HepG2 (cell line): Measurements from ENCODE around the gene DHRS4L2. TPM values are rescaled to one million over a fixed set of nuclear protein-coding genes. Genes with fewer than 3 reads are reported as not detected.

Experiments used
- IRF2 ChIP-seq: IDR thresholded peaks from 2 replicates; pipeline ENCODE4 v1.6.1; 2018; ENCODE audit warnings: missing genetic modification reagents, missing compliant biosample characterization
- KAT7 ChIP-seq: IDR thresholded peaks from 2 replicates; pipeline ENCODE4 v1.6.1; 2018; ENCODE audit warnings: borderline replicate concordance, missing compliant biosample characterization
- KDM4B ChIP-seq: sonication (generic); formaldehyde crosslinking; IDR thresholded peaks from 2 replicates; pipeline ENCODE4 v1.4.0; 2020; ENCODE audit warnings: missing genetic modification reagents
- KDM5A ChIP-seq: fragments of 200-600 bp; sonication (generic); IDR thresholded peaks from 2 replicates; pipeline ENCODE4 v1.7.0; 2018; ENCODE audit warnings: antibody characterized with exemption, mild to moderate bottlenecking, low read length, borderline replicate concordance
- KDM6A ChIP-seq: IDR thresholded peaks from 2 replicates; pipeline ENCODE4 v1.6.1; 2016; ENCODE audit warnings: low read depth
- PAF1 ChIP-seq: IDR thresholded peaks from 2 replicates; pipeline ENCODE4 v1.6.1; 2016; ENCODE audit warnings: missing genetic modification reagents, missing compliant biosample characterization
- POLR2AphosphoS5 ChIP-seq: IDR thresholded peaks from 2 replicates; pipeline ENCODE4 v1.6.1; 2012; ENCODE audit warnings: low read depth, low read length
- REL ChIP-seq: sonication (generic); formaldehyde crosslinking; conservative IDR thresholded peaks from 2 replicates; pipeline ENCODE4 v1.8.0; 2022; ENCODE audit warnings: mild to moderate bottlenecking, missing genetic modification reagents, moderate library complexity
- SNAI1 ChIP-seq: sonication (generic); formaldehyde crosslinking; IDR thresholded peaks from 2 replicates; pipeline ENCODE4 v1.5.0; 2020; ENCODE audit warnings: mild to moderate bottlenecking, missing genetic modification reagents, borderline replicate concordance
- SOX5 ChIP-seq: IDR thresholded peaks from 2 replicates; pipeline ENCODE4 v1.6.1; 2016; ENCODE audit warnings: borderline replicate concordance
- ZBTB21 ChIP-seq: sonication (generic); formaldehyde crosslinking; IDR thresholded peaks from 2 replicates; pipeline ENCODE4 v1.4.0; 2020; ENCODE audit warnings: missing genetic modification reagents
- ZNF224 ChIP-seq: sonication (generic); formaldehyde crosslinking; IDR thresholded peaks from 2 replicates; pipeline ENCODE4 v1.5.0; 2020; ENCODE audit warnings: mild to moderate bottlenecking, missing genetic modification reagents
- ZNF333 ChIP-seq: sonication (generic); formaldehyde crosslinking; IDR thresholded peaks from 2 replicates; pipeline ENCODE4 v1.4.0; 2020; ENCODE audit warnings: mild to moderate bottlenecking, missing genetic modification reagents, borderline replicate concordance
- polyA plus RNA-seq, 8 experiments: library from polyadenylated mRNA; depleted of rRNA in 3 of 8; stranded (reverse) in 7 of 8; unstranded in 1 of 8; fragments of >200 nt; fragmentation: Illumina TruSeq in 4 of 8; extraction: Trizol in 4 of 8; gene quantifications; 2 replicates each; pipeline versions ENCODE4 v1.2.1 to v1.2.3, GENCODE V29; 2011 to 2016; ENCODE audit warnings: low read depth in 4 of 8, missing spikeins in 1 of 8, mixed read lengths in 1 of 8; ENCODE audit not compliant: insufficient read depth in 1 of 8
- total RNA-seq, 5 experiments: library from RNA; depleted of rRNA; stranded (reverse); fragments of >200 nt; fragmentation: Illumina TruSeq; extraction: Trizol; gene quantifications; 2 replicates each; pipeline ENCODE4 v1.2.3, GENCODE V29; 2016; ENCODE audit warnings: low read depth in 1 of 5
- TF ChIP-seq, protein P1 (sequence below): sonication (generic); formaldehyde crosslinking; IDR thresholded peaks from 2 replicates; pipeline ENCODE4 v1.9.0; 2022; ENCODE audit warnings: low read depth, missing genetic modification reagents
- TF ChIP-seq, protein P2 (sequence below): sonication (generic); formaldehyde crosslinking; conservative IDR thresholded peaks from 2 replicates; pipeline ENCODE4 v1.4.0; 2020; ENCODE audit warnings: missing genetic modification reagents
- TF ChIP-seq, protein P3 (sequence below): sonication (generic); formaldehyde crosslinking; IDR thresholded peaks from 2 replicates; pipeline ENCODE4 v1.4.0; 2020; ENCODE audit warnings: missing genetic modification reagents
- TF ChIP-seq, protein P4 (sequence below): fragments of 450-650 bp; IDR thresholded peaks from 2 replicates; pipeline ENCODE4 v1.6.1; 2017
- TF ChIP-seq, protein P5 (sequence below): sonication (generic); formaldehyde crosslinking; IDR thresholded peaks from 2 replicates; pipeline ENCODE4 v1.4.0; 2020; ENCODE audit warnings: missing genetic modification reagents
- TF ChIP-seq, protein P6 (sequence below): sonication (generic); formaldehyde crosslinking; IDR thresholded peaks from 2 replicates; pipeline ENCODE4 v1.8.0; 2022; ENCODE audit warnings: mild to moderate bottlenecking, missing genetic modification reagents; ENCODE audit not compliant: insufficient replicate concordance

The DHRS4L2 gene
- total and polyA plus RNA-seq, 2 of the 13 experiments (the other 11 are each of a cell fraction or from before 2014, with no cell fraction given), result 24.7 to 38.2 TPM

DNA sequence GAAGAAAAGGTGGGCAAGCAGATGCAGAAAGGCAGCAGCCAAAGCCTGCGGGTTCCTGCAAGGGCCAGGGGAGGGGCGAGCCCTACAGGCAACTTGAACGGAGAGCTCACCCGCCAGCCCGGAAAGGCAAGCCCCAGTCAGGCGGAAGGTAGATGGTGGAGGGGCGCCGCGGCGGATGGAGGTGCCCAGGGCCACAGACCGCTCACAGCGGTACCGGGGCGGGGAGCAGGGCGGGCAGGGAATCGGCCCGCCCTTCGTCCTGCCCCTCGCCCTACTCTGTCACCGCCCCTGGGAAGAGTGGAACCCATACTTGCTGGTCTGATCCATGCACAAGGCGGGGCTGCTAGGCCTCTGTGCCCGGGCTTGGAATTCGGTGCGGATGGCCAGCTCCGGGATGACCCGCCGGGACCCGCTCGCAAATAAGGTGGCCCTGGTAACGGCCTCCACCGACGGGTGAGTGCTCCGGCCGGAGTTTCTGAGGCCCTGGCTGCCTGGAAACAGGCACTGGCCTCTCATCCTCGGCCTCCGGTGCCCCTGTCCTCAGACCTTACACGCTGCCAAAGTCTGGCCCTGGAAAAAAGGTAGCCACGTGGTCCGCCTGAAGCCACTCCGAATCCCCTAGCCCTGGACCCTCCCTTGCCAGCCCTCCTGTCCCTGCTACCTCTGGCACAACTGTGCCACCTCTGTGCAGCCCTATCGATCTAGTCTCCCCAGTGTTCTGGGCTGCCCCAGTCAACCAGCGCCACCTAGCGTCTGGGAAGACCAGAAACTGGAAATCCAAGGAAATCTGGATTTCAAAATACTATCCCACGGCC, 35.1 kb upstream of the DHRS4L2 start, which contains the start of gene DHRS4 (continued):
- TF ChIP-seq, protein P1, sequence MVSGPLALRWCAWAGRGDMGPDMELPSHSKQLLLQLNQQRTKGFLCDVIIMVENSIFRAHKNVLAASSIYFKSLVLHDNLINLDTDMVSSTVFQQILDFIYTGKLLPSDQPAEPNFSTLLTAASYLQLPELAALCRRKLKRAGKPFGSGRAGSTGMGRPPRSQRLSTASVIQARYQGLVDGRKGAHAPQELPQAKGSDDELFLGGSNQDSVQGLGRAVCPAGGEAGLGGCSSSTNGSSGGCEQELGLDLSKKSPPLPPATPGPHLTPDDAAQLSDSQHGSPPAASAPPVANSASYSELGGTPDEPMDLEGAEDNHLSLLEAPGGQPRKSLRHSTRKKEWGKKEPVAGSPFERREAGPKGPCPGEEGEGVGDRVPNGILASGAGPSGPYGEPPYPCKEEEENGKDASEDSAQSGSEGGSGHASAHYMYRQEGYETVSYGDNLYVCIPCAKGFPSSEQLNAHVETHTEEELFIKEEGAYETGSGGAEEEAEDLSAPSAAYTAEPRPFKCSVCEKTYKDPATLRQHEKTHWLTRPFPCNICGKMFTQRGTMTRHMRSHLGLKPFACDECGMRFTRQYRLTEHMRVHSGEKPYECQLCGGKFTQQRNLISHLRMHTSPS (CRISPR knock-in tag), result peak; percentile 99
- TF ChIP-seq KDM4B (no peak; the same call in 1 of the 2 replicates), PAF1 (CRISPR knock-in tag) (peak; percentile 53; the same call in 1 of the 2 replicates), SNAI1 (CRISPR knock-in tag) (peak; percentile 73), KAT7 (CRISPR knock-in tag) (peak; percentile 95; the same call in 1 of the 2 replicates), KDM5A (peak; percentile 97), ZNF333 (peak; percentile 99), REL (CRISPR knock-in tag) (no peak), KDM6A (CRISPR knock-in tag) (0 out of 2 replicates have a peak, but pooled peaks have one; percentile 47), ZNF224 (CRISPR knock-in tag) (peak; percentile 83; the same call in 1 of the 2 replicates), IRF2 (CRISPR knock-in tag) (peak; percentile 96), SOX5 (CRISPR knock-in tag) (no peak), POLR2AphosphoS5 (peak; percentile 97), ZBTB21 (CRISPR knock-in tag) (peak; percentile 48)
- TF ChIP-seq, protein P2, sequence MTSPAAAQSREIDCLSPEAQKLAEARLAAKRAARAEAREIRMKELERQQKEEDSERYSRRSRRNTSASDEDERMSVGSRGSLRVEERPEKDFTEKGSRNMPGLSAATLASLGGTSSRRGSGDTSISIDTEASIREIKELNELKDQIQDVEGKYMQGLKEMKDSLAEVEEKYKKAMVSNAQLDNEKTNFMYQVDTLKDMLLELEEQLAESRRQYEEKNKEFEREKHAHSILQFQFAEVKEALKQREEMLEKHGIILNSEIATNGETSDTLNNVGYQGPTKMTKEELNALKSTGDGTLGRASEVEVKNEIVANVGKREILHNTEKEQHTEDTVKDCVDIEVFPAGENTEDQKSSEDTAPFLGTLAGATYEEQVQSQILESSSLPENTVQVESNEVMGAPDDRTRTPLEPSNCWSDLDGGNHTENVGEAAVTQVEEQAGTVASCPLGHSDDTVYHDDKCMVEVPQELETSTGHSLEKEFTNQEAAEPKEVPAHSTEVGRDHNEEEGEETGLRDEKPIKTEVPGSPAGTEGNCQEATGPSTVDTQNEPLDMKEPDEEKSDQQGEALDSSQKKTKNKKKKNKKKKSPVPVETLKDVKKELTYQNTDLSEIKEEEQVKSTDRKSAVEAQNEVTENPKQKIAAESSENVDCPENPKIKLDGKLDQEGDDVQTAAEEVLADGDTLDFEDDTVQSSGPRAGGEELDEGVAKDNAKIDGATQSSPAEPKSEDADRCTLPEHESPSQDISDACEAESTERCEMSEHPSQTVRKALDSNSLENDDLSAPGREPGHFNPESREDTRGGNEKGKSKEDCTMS, result peak; percentile 94
- TF ChIP-seq, protein P3, sequence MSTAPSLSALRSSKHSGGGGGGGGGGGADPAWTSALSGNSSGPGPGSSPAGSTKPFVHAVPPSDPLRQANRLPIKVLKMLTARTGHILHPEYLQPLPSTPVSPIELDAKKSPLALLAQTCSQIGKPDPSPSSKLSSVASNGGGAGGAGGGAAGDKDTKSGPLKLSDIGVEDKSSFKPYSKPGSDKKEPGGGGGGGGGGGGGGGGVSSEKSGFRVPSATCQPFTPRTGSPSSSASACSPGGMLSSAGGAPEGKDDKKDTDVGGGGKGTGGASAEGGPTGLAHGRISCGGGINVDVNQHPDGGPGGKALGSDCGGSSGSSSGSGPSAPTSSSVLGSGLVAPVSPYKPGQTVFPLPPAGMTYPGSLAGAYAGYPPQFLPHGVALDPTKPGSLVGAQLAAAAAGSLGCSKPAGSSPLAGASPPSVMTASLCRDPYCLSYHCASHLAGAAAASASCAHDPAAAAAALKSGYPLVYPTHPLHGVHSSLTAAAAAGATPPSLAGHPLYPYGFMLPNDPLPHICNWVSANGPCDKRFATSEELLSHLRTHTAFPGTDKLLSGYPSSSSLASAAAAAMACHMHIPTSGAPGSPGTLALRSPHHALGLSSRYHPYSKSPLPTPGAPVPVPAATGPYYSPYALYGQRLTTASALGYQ (CRISPR knock-in tag), result peak; percentile 92
- TF ChIP-seq, protein P4, sequence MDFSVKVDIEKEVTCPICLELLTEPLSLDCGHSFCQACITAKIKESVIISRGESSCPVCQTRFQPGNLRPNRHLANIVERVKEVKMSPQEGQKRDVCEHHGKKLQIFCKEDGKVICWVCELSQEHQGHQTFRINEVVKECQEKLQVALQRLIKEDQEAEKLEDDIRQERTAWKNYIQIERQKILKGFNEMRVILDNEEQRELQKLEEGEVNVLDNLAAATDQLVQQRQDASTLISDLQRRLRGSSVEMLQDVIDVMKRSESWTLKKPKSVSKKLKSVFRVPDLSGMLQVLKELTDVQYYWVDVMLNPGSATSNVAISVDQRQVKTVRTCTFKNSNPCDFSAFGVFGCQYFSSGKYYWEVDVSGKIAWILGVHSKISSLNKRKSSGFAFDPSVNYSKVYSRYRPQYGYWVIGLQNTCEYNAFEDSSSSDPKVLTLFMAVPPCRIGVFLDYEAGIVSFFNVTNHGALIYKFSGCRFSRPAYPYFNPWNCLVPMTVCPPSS, result peak; percentile 53; the same call in 1 of the 2 replicates
- TF ChIP-seq, protein P5, sequence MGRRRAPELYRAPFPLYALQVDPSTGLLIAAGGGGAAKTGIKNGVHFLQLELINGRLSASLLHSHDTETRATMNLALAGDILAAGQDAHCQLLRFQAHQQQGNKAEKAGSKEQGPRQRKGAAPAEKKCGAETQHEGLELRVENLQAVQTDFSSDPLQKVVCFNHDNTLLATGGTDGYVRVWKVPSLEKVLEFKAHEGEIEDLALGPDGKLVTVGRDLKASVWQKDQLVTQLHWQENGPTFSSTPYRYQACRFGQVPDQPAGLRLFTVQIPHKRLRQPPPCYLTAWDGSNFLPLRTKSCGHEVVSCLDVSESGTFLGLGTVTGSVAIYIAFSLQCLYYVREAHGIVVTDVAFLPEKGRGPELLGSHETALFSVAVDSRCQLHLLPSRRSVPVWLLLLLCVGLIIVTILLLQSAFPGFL (CRISPR knock-in tag), result peak; percentile 93
- TF ChIP-seq, protein P6, sequence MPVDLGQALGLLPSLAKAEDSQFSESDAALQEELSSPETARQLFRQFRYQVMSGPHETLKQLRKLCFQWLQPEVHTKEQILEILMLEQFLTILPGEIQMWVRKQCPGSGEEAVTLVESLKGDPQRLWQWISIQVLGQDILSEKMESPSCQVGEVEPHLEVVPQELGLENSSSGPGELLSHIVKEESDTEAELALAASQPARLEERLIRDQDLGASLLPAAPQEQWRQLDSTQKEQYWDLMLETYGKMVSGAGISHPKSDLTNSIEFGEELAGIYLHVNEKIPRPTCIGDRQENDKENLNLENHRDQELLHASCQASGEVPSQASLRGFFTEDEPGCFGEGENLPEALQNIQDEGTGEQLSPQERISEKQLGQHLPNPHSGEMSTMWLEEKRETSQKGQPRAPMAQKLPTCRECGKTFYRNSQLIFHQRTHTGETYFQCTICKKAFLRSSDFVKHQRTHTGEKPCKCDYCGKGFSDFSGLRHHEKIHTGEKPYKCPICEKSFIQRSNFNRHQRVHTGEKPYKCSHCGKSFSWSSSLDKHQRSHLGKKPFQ, result peak; percentile 65
